Breast epithelium (tissue), 4 donors: ENCODE data around the gene MCRIP1. TPM values are rescaled to one million over a fixed set of nuclear protein-coding genes. Genes with fewer than 3 reads are reported as not detected.

Experiments used
- DNase-seq, 2 donors: peaks; one replicate each; pipeline ENCODE4 v3.0.0-alpha.2; 2019; ENCODE audit warnings: low spot score in 2 of 2
- H3K27ac ChIP-seq, 2 donors: fragments of 200-600 bp; sonication (generic) in 1 of 2; one replicate each; pipeline ENCODE4 v1.5.1; 2016 to 2019; ENCODE audit warnings: mild to moderate bottlenecking in 1 of 2
- H3K27me3 ChIP-seq, 2 donors: fragments of 200-600 bp; sonication (generic) in 1 of 2; one replicate each; pipeline versions ENCODE4 v1.5.1 to v1.6.0; 2017 to 2019; ENCODE audit warnings: control low read depth in 1 of 2, mild to moderate bottlenecking in 1 of 2
- H3K36me3 ChIP-seq: fragments of 200-600 bp; one replicate; pipeline ENCODE4 v1.5.1; 2019
- H3K4me1 ChIP-seq, 2 donors: fragments of 200-600 bp; sonication (generic); one replicate each; pipeline ENCODE4 v1.5.1; 2016 to 2019; ENCODE audit warnings: control low read depth in 1 of 2
- H3K4me3 ChIP-seq, 3 donors: fragments of 200-600 bp; sonication (generic); 1 replicate in 2 of 3; 2 replicates in 1 of 3; pipeline ENCODE4 v1.5.1; 2016 to 2019; ENCODE audit warnings: mild to moderate bottlenecking in 3 of 3, moderate library complexity in 2 of 3
- H3K9me3 ChIP-seq, 2 donors: fragments of 200-600 bp; sonication (generic) in 1 of 2; one replicate each; pipeline ENCODE4 v1.5.1; 2016 to 2019; ENCODE audit warnings: control low read depth in 1 of 2
- POLR2A ChIP-seq: fragments of 450-650 bp; IDR thresholded peaks from one replicate; pipeline ENCODE4 v1.6.1; 2016; ENCODE audit warnings: antibody characterized with exemption, mild to moderate bottlenecking, moderate library complexity
- POLR2AphosphoS5 ChIP-seq, 3 donors: sonication (generic); formaldehyde crosslinking; IDR thresholded peaks; one replicate each; pipeline ENCODE4 v1.6.1; 2017; ENCODE audit warnings: antibody characterized with exemption in 3 of 3
- intact Hi-C: fragments of 100-400 bp; cut with DNase I; formaldehyde crosslinking; loops from one replicate; pipeline ENCODE4 v1.15.1; 2023; ENCODE audit warnings: low total_unique reads
- total RNA-seq, 3 donors: library from RNA; depleted of rRNA; stranded (reverse); fragments of >200 nt; gene quantifications; one replicate each; pipeline ENCODE4 v1.1.0, GENCODE V29; 2016
- TF ChIP-seq, protein P1 (sequence below), 3 donors: fragments of 450-650 bp; IDR thresholded peaks; one replicate each; pipeline ENCODE4 v1.5.1; 2016 to 2017; ENCODE audit warnings: antibody characterized with exemption in 3 of 3, mild to moderate bottlenecking in 3 of 3, moderate library complexity in 3 of 3

The MCRIP1 gene
- total RNA-seq, 3 donors from 2014 or later, result 51.2 to 81.0 (median 67.5) TPM

GRCh38 chr17:81832608-81833159 is 407 bp downstream of the MCRIP1 start:
- H3K4me3 ChIP-seq, result peak overlapping the region; percentile 81 to 97 (median 82)
- TF ChIP-seq POLR2AphosphoS5 (IDR thresholded peaks at IDR 0.05) (peak in 2 of 3 donors; percentile 24 to 32), POLR2A (no peak)
- H3K9me3 ChIP-seq, result no peaks in the 10 kb centered on the region
- peak in 1 of 2 donors; percentile 36 for DNase-seq
- peaks cover 4 to 16% of the 10 kb centered on the region in 2 donors for H3K4me1 ChIP-seq
- no peaks in the 10 kb centered on the region for H3K27me3 ChIP-seq
- H3K27ac ChIP-seq, result peak overlapping the region; percentile 82 to 90
- no peaks in the 10 kb centered on the region for H3K36me3 ChIP-seq
- intact Hi-C loops, result no loop called here

- H3K36me3 ChIP-seq, result no peaks in the 10 kb centered on the region
- H3K27ac ChIP-seq, result peak overlapping the region; percentile 82 to 90
- peak overlapping the region; percentile 81 to 97 (median 82) for H3K4me3 ChIP-seq
- intact Hi-C loops, result no loop called here
- no peaks in the 10 kb centered on the region for H3K9me3 ChIP-seq
- H3K27me3 ChIP-seq, result no peaks in the 10 kb centered on the region
- H3K4me1 ChIP-seq, result peaks cover 4 to 16% of the 10 kb centered on the region in 2 donors
- no peak for TF ChIP-seq POLR2A
- TF ChIP-seq POLR2AphosphoS5 (IDR thresholded peaks at IDR 0.05), result no peak
- TF ChIP-seq, protein P1, sequence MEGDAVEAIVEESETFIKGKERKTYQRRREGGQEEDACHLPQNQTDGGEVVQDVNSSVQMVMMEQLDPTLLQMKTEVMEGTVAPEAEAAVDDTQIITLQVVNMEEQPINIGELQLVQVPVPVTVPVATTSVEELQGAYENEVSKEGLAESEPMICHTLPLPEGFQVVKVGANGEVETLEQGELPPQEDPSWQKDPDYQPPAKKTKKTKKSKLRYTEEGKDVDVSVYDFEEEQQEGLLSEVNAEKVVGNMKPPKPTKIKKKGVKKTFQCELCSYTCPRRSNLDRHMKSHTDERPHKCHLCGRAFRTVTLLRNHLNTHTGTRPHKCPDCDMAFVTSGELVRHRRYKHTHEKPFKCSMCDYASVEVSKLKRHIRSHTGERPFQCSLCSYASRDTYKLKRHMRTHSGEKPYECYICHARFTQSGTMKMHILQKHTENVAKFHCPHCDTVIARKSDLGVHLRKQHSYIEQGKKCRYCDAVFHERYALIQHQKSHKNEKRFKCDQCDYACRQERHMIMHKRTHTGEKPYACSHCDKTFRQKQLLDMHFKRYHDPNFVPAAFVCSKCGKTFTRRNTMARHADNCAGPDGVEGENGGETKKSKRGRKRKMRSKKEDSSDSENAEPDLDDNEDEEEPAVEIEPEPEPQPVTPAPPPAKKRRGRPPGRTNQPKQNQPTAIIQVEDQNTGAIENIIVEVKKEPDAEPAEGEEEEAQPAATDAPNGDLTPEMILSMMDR (IDR thresholded peaks at IDR 0.05), result no peak
- no peak for DNase-seq
These were observed 1.0 kb downstream of the MCRIP1 start for GRCh38 chr17:81831957-81832607.

DNA sequence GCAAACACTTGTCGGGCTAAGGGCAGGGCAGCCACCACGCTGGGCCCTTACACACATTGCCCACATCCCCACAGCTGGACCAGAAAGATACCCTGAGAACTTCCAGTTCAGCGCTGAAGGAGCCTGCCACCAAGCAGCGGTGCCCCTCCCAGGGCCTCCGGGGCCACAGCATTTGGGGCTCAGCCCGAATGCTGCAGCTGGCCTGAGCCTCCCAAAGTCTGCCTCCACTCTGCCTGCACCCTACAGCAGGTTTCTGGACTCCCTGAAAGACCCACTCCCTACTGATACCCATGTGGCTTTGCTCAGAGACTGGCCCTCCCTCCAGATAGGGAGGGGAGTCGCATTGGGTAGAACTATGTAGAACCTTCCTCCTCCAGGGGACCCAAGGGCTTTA is 1.5 kb downstream of the MCRIP1 start:
- TF ChIP-seq, protein P1 (IDR thresholded peaks at IDR 0.05), result no peak
- TF ChIP-seq POLR2AphosphoS5 (IDR thresholded peaks at IDR 0.05) (no peak), POLR2A (no peak)
- no peak for DNase-seq
- Histone ChIP-seq H3K36me3 (no peaks in the 10 kb centered on the region), H3K27me3 (no peaks in the 10 kb centered on the region), H3K4me3 (peak overlapping the region in 1 of 3 donors; percentile 97), H3K27ac (peak overlapping the region; percentile 82 to 90), H3K9me3 (no peaks in the 10 kb centered on the region), H3K4me1 (peaks cover 4 to 16% of the 10 kb centered on the region in 2 donors)
- intact Hi-C loops, result no loop called here

GRCh38 chr17:81829858-81830257 is 3.2 kb downstream of the MCRIP1 start:
- H3K27ac ChIP-seq, result no peak overlapping the region
- TF ChIP-seq POLR2A (no peak), POLR2AphosphoS5 (IDR thresholded peaks at IDR 0.05) (no peak)
- TF ChIP-seq, protein P1 (IDR thresholded peaks at IDR 0.05), result no peak
- no peaks in the 10 kb centered on the region for H3K27me3 ChIP-seq
- intact Hi-C loops, result no loop called here
- H3K4me1 ChIP-seq, result peaks cover 4 to 16% of the 10 kb centered on the region in 2 donors
- no peak for DNase-seq
- H3K9me3 ChIP-seq, result no peaks in the 10 kb centered on the region
- no peak overlapping the region for H3K4me3 ChIP-seq
- no peaks in the 10 kb centered on the region for H3K36me3 ChIP-seq

DNA sequence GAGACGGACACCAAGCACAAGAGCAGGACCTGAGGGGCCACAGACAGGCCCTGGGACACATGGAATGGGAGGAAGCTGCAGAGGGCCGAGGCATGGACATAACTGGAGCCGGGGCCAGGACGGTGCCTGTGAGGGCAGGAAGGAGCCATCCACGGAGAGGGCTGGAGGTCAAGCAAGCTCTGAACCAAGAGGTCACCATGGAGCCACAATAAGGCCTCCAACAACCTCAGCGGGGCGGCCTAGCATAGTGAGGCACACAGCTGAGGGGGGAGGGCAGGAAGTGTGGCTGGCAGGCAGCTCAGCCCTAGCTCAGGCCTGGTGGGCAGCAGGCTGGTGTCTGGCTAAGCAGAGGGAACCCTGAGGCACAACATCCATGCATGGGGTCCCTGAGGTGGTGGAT is 4.4 kb downstream of the MCRIP1 start:
- Histone ChIP-seq H3K4me3 (no peak overlapping the region), H3K27me3 (no peaks in the 10 kb centered on the region), H3K4me1 (peaks cover 3 to 11% of the 10 kb centered on the region in 2 donors), H3K9me3 (no peaks in the 10 kb centered on the region), H3K27ac (no peak overlapping the region), H3K36me3 (no peaks in the 10 kb centered on the region)
- no peak for DNase-seq
- intact Hi-C loops, result no loop called here
- TF ChIP-seq POLR2A (no peak), POLR2AphosphoS5 (IDR thresholded peaks at IDR 0.05) (no peak)
- TF ChIP-seq, protein P1 (IDR thresholded peaks at IDR 0.05), result no peak
